Dermis blood vessel endothelial cell (primary cell): ENCODE measurements around the gene NAALADL1. TPM values are rescaled to one million over a fixed set of nuclear protein-coding genes. Genes with fewer than 3 reads are reported as not detected.
"Not testable (repeated sequence)": the region's sequence is repeated elsewhere in the genome, so short reads cannot be mapped to it uniquely, and the experiment has no call there.

ENCODE experiments used
- DNase-seq: peaks from one replicate; pipeline ENCODE4 v3.0.0; 2010
- total RNA-seq: library from RNA; depleted of rRNA; stranded (reverse); fragments of >200 nt; gene quantifications from 2 replicates; pipeline ENCODE4 v1.2.3, GENCODE V29; 2014

The NAALADL1 gene
- total RNA-seq, 1 donor from 2014 or later = 20.3 TPM

GRCh38 chr11:65013130-65013887, 45.0 kb downstream of the NAALADL1 start:
- DNase-seq = peak; percentile 90

- DNase-seq = no peak
These were observed 49.5 kb downstream of the NAALADL1 start for GRCh38 chr11:65008873-65009272.

GRCh38 chr11:65008016-65008415, 50.3 kb downstream of the NAALADL1 start:
- DNase-seq = no peak

- not testable (repeated sequence) for DNase-seq
These were observed 54.4 kb downstream of the NAALADL1 start for GRCh38 chr11:65003968-65004367.

GRCh38 chr11:65003282-65003681, 55.1 kb downstream of the NAALADL1 start:
- DNase-seq = peak; percentile 20

- no peak for DNase-seq
These were observed 55.6 kb downstream of the NAALADL1 start for GRCh38 chr11:65002706-65003105.

- no peak for DNase-seq
These were observed 58.9 kb downstream of the NAALADL1 start for GRCh38 chr11:64999478-64999877.

- DNase-seq = no peak
These were observed 59.5 kb downstream of the NAALADL1 start for GRCh38 chr11:64998690-64999431.

- DNase-seq = no peak
These were observed 60.2 kb downstream of the NAALADL1 start for GRCh38 chr11:64998141-64998540.

GRCh38 chr11:64996710-64997380, 61.5 kb downstream of the NAALADL1 start, which contains the start of gene BATF2:
Gene BATF2 (minus strand): TSS chr11:64996971. CDS start chr11:64996914, 57 bp downstream.
- peak; percentile 62 for DNase-seq

GRCh38 chr11:64996327-64996709, 62.0 kb downstream of the NAALADL1 start:
- DNase-seq = no peak

Other genes starting within 250 kb of the NAALADL1 start
- 20.1 and 38.7 TPM in 2 replicates for gene MEN1, start 248.0 kb downstream of the NAALADL1 start, total RNA-seq
- gene CDC42BPG, start 213.9 kb downstream of the NAALADL1 start, total RNA-seq = 0.34 and 0.37 TPM in 2 replicates
- gene EHD1, start 179.9 kb downstream of the NAALADL1 start, total RNA-seq = 75.9 and 125 TPM in 2 replicates
- gene ATG2A, start 141.3 kb downstream of the NAALADL1 start, total RNA-seq = 17.7 and 24.8 TPM in 2 replicates
- gene PPP2R5B, start 133.9 kb downstream of the NAALADL1 start, total RNA-seq = 14.1 and 15.0 TPM in 2 replicates
- gene GPHA2, start 122.7 kb downstream of the NAALADL1 start, total RNA-seq = not detected in 2 replicates
- gene MAJIN, start 86.4 kb downstream of the NAALADL1 start, total RNA-seq = 0.17 TPM in 1 of 2 replicates, not detected in the other
- 0.34 and 1.1 TPM in 2 replicates for gene BATF2, start 61.6 kb downstream of the NAALADL1 start, total RNA-seq
- gene ARL2, start 44.4 kb downstream of the NAALADL1 start, total RNA-seq = 144 and 145 TPM in 2 replicates
- gene SNX15, start 31.1 kb downstream of the NAALADL1 start, total RNA-seq = 13.1 and 16.5 TPM in 2 replicates
- gene SAC3D1, start 17.3 kb downstream of the NAALADL1 start, total RNA-seq = 12.4 and 16.0 TPM in 2 replicates
- gene CDCA5, start 25.5 kb upstream of the NAALADL1 start, total RNA-seq = 4.4 and 17.5 TPM in 2 replicates
- gene ZFPL1, start 25.7 kb upstream of the NAALADL1 start, total RNA-seq = 26.2 and 30.2 TPM in 2 replicates
- 319 and 409 TPM in 2 replicates for gene VPS51, start 37.7 kb upstream of the NAALADL1 start, total RNA-seq
- 25.7 and 31.4 TPM in 2 replicates for gene TM7SF2, start 53.3 kb upstream of the NAALADL1 start, total RNA-seq
- gene ZNHIT2, start 59.1 kb upstream of the NAALADL1 start, total RNA-seq = 8.1 and 13.1 TPM in 2 replicates
- gene FAU, start 63.6 kb upstream of the NAALADL1 start, total RNA-seq = 180 and 316 TPM in 2 replicates
- gene MRPL49, start 63.8 kb upstream of the NAALADL1 start, total RNA-seq = 51.8 and 59.2 TPM in 2 replicates
- 19.2 and 28.2 TPM in 2 replicates for gene SYVN1, start 76.0 kb upstream of the NAALADL1 start, total RNA-seq
- gene SPDYC, start 111.7 kb upstream of the NAALADL1 start, total RNA-seq = not detected in 2 replicates
- 97.2 and 207 TPM in 2 replicates for gene CAPN1, start 123.4 kb upstream of the NAALADL1 start, total RNA-seq
- 8.2 and 12.1 TPM in 2 replicates for gene POLA2, start 203.4 kb upstream of the NAALADL1 start, total RNA-seq